Peyer's patch (tissue), 4 donors: ENCODE data around the gene ZNF580. TPM values are rescaled to one million over a fixed set of nuclear protein-coding genes. Genes with fewer than 3 reads are reported as not detected.

ENCODE experiments used
- DNase-seq, 3 donors: peaks; one replicate each; pipeline ENCODE4 v3.0.0-alpha.2; 2017 to 2019
- H3K27ac ChIP-seq, 4 donors: fragments of 200-600 bp; sonication (generic); one replicate each; pipeline ENCODE4 v1.5.1; 2016 to 2019
- H3K27me3 ChIP-seq, 2 donors: fragments of 200-600 bp; sonication (generic); one replicate each; pipeline ENCODE4 v1.5.1; 2019
- H3K36me3 ChIP-seq, 3 donors: fragments of 200-600 bp; sonication (generic); one replicate each; pipeline ENCODE4 v1.5.1; 2016 to 2019
- H3K4me1 ChIP-seq, 4 donors: fragments of 200-600 bp; sonication (generic); one replicate each; pipeline ENCODE4 v1.5.1; 2016 to 2019
- H3K4me3 ChIP-seq, 4 donors: fragments of 200-600 bp; sonication (generic); 1 replicate in 3 of 4; 2 replicates in 1 of 4; pipeline ENCODE4 v1.5.1; 2016 to 2019; ENCODE audit warnings: mild to moderate bottlenecking in 1 of 4
- H3K9me3 ChIP-seq, 4 donors: fragments of 200-600 bp; sonication (generic); one replicate each; pipeline ENCODE4 v1.5.1; 2016 to 2019; ENCODE audit warnings: mild to moderate bottlenecking in 1 of 4
- CTCF ChIP-seq, 6 experiments: fragments of 450-650 bp in 4 of 6; fragments of 200-600 bp in 2 of 6; sonication (generic) in 1 of 6; IDR thresholded peaks; one replicate each; pipeline ENCODE4 v1.5.1; 2017 to 2019; ENCODE audit warnings: antibody characterized with exemption in 6 of 6, mild to moderate bottlenecking in 3 of 6, moderate library complexity in 1 of 6
- POLR2A ChIP-seq, 2 donors: fragments of 450-650 bp; IDR thresholded peaks; one replicate each; pipeline ENCODE4 v1.5.1; 2017; ENCODE audit warnings: antibody characterized with exemption in 2 of 2, mild to moderate bottlenecking in 2 of 2, moderate library complexity in 2 of 2
- total RNA-seq, 4 donors: library from RNA; depleted of rRNA; stranded (reverse); fragments of >200 nt; gene quantifications; one replicate each; pipeline ENCODE4 v1.1.0, GENCODE V29; 2016

The ZNF580 gene
- total RNA-seq, 4 donors from 2014 or later, result 12.3 to 38.4 (median 25.2) TPM

DNA sequence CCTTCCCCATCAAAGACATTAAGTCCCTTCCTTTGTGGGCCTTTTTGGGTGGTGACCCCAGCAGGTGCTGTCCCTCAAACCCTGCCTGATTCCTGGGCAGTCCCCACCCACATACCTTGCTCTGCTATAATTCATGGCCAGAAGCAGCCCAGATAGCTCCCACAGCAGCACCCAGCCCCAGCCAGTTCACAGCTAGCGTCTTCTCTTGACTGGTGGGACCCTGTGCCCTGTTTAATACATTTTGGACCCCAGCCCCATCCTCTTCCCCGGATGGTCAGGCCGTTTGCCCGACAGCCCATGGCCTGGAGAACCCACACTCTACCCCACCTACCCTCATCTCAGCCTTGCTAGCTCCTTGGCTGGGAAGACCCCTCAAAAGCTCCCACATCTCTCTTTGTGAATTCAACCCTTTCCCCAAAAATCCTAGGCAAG lies 9.3 kb downstream of the ZNF580 start:
- Histone ChIP-seq H3K36me3 (peaks cover 0 to 3% (median 0%) of the 10 kb centered on the region in 3 donors), H3K27ac (no peak overlapping the region), H3K27me3 (no peaks in the 10 kb centered on the region), H3K4me3 (no peak overlapping the region), H3K9me3 (no peaks in the 10 kb centered on the region), H3K4me1 (peaks cover 0 to 26% (median 16%) of the 10 kb centered on the region in 4 donors)
- no peak for DNase-seq
- no peak for TF ChIP-seq POLR2A (IDR thresholded peaks at IDR 0.05)
- no peak for TF ChIP-seq CTCF (IDR thresholded peaks at IDR 0.05)

- Histone ChIP-seq H3K4me3 (no peak overlapping the region), H3K4me1 (peaks cover 0 to 27% (median 17%) of the 10 kb centered on the region in 4 donors), H3K36me3 (no peaks in the 10 kb centered on the region), H3K27me3 (no peaks in the 10 kb centered on the region), H3K9me3 (no peaks in the 10 kb centered on the region), H3K27ac (no peak overlapping the region)
- TF ChIP-seq POLR2A (IDR thresholded peaks at IDR 0.05) (no peak), CTCF (IDR thresholded peaks at IDR 0.05) (no peak)
- no peak for DNase-seq
Measured at GRCh38 chr19:55650602-55651230, 9.9 kb downstream of the ZNF580 start.

DNA sequence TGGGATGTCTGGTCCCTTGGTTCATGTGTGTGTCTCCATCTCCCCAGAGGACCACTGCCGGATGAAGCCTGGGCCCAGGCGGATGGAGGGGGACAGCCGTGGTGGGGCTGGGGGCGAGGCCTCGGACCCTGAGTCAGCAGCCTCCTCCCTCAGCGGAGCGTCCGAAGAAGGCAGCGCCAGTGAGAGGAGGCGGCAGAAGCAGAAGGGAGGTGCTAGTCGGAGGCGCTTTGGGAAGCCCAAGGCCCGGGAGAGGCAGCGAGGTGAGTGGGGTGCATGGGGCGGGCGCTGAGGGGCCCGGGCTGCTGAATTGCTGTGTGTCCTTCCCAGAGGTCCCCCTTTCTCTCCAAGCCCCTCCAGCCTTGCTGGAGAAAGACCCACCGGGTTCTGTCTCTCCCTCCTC lies 10.4 kb downstream of the ZNF580 start:
- TF ChIP-seq POLR2A (IDR thresholded peaks at IDR 0.05) (no peak), CTCF (IDR thresholded peaks at IDR 0.05) (no peak)
- Histone ChIP-seq H3K27ac (no peak overlapping the region), H3K9me3 (no peaks in the 10 kb centered on the region), H3K4me3 (no peak overlapping the region), H3K36me3 (no peaks in the 10 kb centered on the region), H3K27me3 (no peaks in the 10 kb centered on the region), H3K4me1 (peaks cover 0 to 32% (median 22%) of the 10 kb centered on the region in 4 donors)
- no peak for DNase-seq

DNA sequence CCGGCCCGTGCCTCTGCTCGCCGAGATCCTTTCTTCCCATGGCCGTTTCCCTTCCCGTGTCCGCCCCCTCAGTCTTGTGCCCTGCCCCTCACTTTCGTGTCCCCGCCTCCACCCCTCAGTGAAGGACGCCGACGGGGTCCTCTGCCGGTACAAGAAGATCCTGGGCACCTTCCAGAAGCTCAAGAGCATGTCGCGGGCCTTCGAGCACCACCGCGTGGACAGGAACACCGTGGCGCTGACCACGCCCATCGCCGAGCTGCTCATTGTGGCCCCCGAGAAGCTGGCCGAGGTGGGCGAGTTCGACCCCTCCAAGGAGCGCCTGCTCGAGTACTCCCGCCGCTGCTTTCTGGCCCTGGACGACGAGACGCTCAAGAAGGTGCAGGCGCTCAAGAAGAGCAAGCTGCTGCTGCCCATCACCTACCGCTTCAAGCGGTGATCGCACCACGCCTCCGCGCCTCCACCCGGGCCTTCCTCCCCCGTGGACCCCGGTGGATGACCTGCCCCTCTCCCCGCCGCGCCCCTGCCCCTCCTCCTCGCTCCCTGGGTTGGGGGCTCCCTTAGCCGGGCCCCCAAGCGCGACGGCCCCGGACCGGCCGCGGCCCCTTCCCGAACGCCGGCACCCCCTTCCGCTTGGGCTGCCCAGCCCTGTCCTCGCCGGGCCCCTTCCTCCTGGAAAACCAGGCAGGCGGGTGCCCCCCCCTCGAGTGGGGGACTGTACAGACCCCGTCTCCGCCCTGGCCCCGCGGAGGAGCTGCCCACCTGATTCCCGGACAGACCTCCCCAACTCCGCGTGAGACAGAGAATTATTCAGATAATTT lies 11.7 kb downstream of the ZNF580 start:
- peak overlapping the region in 1 of 4 donors; percentile 100 for H3K27ac ChIP-seq
- H3K4me1 ChIP-seq, result peaks cover 8 to 45% (median 31%) of the 10 kb centered on the region in 4 donors
- TF ChIP-seq POLR2A (IDR thresholded peaks at IDR 0.05) (no peak), CTCF (IDR thresholded peaks at IDR 0.05) (no peak)
- H3K27me3 ChIP-seq, result no peaks in the 10 kb centered on the region
- H3K4me3 ChIP-seq, result no peak overlapping the region
- DNase-seq, result no peak
- no peaks in the 10 kb centered on the region for H3K9me3 ChIP-seq
- H3K36me3 ChIP-seq, result no peaks in the 10 kb centered on the region

GRCh38 chr19:55653651-55654322 lies 13.0 kb downstream of the ZNF580 start:
- Histone ChIP-seq H3K27ac (peak overlapping the region; percentile 97 to 100 (median 98)), H3K36me3 (peaks cover 0 to 3% (median 0%) of the 10 kb centered on the region in 3 donors), H3K27me3 (no peaks in the 10 kb centered on the region), H3K4me3 (peak overlapping the region; percentile 66 to 99 (median 83)), H3K9me3 (no peaks in the 10 kb centered on the region), H3K4me1 (peaks cover 8 to 48% (median 37%) of the 10 kb centered on the region in 4 donors)
- TF ChIP-seq POLR2A (IDR thresholded peaks at IDR 0.05) (peak; percentile 85 to 88), CTCF (IDR thresholded peaks at IDR 0.05) (peak; percentile 98 to 100 (median 100))
- peak; percentile 94 to 99 (median 98) for DNase-seq
